KOPT-K1 (cell line): Measurements from ENCODE around the gene HIVEP2.

Experiments used
- H3K27ac ChIP-seq: fragments of 200-600 bp; sonication (generic); 2 replicates; pipeline ENCODE4 v1.5.1; 2016; ENCODE audit warnings: antibody characterized with exemption, mild to moderate bottlenecking, low read depth, low read length; ENCODE audit not compliant: poor library complexity, severe bottlenecking
- H3K36me3 ChIP-seq: fragments of 200-600 bp; sonication (generic); 2 replicates; pipeline ENCODE4 v1.5.1; 2017; ENCODE audit warnings: antibody characterized with exemption, mild to moderate bottlenecking, low read length, moderate library complexity; ENCODE audit not compliant: insufficient read depth
- H3K9me3 ChIP-seq: fragments of 200-600 bp; sonication (generic); 2 replicates; pipeline ENCODE4 v1.5.1; 2017; ENCODE audit warnings: antibody characterized with exemption, low read length, mild to moderate bottlenecking; ENCODE audit not compliant: insufficient read depth, poor library complexity, severe bottlenecking

The HIVEP2 gene

DNA sequence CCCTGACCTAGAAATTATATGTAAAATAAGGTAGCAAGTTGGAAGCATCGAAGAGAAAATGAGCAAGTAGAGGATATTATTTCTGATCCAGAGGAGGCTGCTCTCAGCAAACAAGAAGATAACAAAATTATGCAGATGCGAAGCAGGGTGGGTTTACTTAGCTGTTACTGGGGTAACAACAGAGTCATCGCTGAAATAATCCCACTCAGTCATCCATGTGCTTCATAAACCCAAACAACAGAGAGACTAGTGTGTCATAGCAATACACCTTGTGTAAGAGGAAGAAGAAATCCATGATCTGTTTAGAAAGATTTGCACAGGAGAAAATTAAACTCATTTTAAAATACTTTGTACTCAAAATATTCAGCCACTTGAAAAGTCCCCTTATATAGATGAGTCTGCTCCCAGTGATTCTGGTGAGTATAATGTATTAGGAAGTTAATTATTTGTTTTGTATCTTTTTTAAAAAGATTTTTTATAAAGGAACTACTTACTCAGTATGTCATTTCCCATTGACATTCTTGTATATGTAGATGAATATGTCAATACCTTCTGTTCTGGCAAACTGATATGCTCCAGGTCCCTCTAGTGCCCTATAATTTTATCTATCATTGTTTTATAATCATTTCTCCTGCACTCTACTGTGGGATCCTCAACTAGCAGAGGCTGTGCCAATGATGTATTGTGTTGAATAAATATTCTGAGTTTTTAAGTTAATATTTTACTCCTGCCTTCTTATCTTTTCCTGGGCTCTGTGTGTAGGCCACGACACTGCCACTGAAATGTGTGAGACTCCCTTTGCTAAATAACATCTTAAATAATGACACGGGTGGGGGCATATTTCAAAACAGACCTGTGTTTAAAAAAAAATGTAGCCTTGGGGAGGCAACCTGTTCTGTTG lies 8.6 kb upstream of the HIVEP2 start:
- no peaks in the 10 kb centered on the region for H3K9me3 ChIP-seq
- no peak overlapping the region for H3K27ac ChIP-seq
- no peaks in the 10 kb centered on the region for H3K36me3 ChIP-seq

GRCh38 chr6:142952614-142953013 lies 7.6 kb upstream of the HIVEP2 start:
- H3K27ac ChIP-seq, result no peak overlapping the region
- H3K9me3 ChIP-seq, result no peaks in the 10 kb centered on the region

DNA sequence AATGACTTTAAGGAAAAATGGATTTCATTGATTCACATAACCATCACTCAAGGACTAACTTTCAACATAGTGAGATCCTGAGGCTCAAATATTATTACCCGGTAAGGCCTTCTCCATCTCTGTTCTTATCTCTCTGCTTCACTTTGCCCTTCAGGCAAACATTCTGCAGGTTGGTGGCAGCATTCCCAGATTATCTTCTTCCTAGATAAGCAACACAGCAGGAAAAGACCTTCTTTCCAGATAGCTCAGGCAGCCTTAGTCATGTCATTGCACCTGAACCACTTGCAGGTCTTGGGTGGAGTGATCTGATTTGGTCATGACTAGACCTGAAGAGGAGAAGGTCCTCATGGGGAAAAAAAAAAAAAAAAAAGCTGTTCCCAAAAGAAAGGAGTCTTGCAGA lies 5.3 kb upstream of the HIVEP2 start:
- Histone ChIP-seq H3K36me3 (no peaks in the 10 kb centered on the region), H3K9me3 (no peaks in the 10 kb centered on the region), H3K27ac (no peak overlapping the region)

More at GRCh38 chr6:142952614-142953013, 7.6 kb upstream of the HIVEP2 start:
- no peaks in the 10 kb centered on the region for H3K36me3 ChIP-seq

DNA sequence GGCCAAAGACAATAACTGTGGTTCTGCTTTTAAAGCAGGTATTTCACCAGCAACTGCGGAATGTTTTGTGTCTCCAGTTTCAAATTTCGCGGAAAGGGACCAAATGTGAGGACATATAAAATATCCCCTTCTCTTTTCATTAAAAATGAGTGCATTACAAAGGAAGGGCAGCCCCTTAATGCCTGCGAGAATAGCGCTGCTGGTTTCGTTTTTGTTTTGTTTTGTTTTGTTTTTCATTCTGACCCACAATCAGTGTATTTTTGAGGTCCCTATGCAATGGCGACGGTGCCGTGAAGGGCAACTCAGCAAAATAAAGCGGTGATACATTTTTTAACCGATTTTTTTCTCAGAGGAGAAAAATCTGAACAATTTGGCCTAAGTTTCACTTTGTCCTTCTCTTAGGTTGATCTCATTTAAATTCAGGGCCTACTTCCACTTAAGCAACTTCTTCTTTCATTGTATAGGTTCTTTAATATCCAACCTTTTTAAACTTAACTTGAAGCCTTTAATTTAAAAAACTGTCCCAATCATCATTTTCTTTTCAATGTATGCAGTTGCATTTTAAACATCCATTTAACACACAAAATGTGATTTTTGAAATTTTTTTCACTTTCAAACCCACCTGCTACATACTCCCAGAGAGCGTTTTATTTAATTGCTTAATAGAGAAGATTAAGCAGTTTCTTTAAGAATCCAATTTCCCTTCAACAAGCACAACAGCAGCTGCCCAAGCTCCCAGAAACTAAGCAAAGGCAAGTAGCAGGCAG lies 2.9 kb upstream of the HIVEP2 start:
- H3K36me3 ChIP-seq, result no peaks in the 10 kb centered on the region
- no peaks in the 10 kb centered on the region for H3K9me3 ChIP-seq
- peak overlapping the region; percentile 100 for H3K27ac ChIP-seq

- peak overlapping the region; percentile 100 for H3K27ac ChIP-seq
- no peaks in the 10 kb centered on the region for H3K36me3 ChIP-seq
- H3K9me3 ChIP-seq, result no peaks in the 10 kb centered on the region
Observed at GRCh38 chr6:142946924-142947713, 2.1 kb upstream of the HIVEP2 start.

GRCh38 chr6:142946181-142946923 lies 1.4 kb upstream of the HIVEP2 start:
- H3K9me3 ChIP-seq, result no peaks in the 10 kb centered on the region
- H3K27ac ChIP-seq, result peak overlapping the region; percentile 100
- H3K36me3 ChIP-seq, result no peaks in the 10 kb centered on the region

DNA sequence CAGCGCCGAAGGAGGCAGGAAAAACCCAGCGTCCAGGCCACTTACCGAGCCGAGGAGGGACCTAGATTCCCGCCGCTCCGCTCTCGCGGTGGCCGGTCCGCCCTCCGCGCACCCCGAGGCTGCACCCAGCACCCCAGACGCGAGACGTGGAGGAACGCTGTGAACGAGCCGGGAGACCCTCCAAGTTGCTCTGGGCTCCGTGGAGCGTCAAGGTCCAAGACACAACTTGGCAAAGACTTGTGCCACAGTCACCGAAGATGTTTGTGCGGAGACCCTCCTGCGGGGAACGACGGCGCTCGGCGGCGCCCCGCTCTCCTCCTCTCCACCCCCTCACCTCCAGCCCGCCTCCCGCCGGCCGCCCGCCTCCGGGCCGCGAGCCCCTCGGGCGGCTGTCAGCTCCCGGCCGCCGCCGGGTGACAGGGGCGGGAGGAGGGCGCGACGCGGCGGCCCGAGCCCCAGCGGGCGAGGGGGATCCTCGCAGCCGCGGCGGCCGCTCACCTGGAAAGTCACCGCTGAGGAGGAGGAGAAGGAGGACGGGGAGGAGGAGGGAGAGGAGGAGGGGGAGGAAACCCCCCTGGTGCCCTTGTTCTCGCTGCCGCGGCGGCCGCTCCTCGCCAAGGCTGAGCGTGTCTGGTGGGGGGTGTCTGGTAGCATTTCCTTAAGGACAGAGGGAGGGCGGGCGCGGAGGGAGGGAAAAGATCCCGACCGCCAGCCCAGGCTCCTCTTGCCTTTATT lies 637 bp upstream of the HIVEP2 start:
- Histone ChIP-seq H3K36me3 (no peaks in the 10 kb centered on the region), H3K9me3 (no peaks in the 10 kb centered on the region), H3K27ac (peak overlapping the region; percentile 100)

DNA sequence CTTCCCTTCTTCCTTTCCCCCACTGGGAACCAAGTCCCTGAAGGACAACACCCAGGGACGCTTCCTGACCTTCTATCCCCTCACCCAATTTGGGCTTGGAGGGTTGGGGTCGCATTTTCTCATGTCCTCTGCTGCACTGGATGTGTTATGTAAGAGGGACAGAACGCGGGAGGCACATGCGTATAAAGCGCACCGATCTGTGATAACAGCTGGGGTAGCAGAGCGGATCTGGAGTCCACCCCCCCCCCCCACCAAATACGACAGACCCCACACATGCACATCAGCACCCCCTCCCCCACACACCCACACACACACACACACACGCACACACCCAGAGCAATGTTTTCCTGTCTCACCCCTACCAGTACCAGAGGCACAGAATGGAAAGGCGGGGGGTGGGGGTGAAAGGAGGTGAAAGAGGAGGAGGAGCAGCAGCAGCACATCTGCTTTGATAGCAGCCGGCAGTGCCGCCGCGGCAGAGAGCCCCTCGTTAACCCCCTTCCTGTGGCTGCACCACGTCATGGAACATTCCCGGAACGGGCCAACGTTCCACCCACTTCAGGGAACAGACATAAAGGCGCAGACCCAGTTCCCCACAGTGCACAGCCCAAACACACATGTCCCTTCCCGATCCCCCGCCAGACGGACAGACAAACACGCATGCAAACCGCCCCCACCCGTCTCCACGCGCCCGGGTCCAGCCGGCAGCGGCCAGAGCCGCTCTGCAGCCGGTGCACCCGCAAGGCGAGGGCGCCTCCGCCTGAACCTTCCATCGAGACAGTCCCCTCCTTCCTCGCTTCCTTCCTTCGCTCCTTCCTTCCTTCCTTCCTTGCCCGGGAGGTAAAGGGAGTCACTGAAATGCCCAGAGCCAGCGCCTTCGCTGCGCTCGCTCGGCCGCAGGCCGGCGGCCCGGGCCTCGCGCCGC lies 590 bp downstream of the HIVEP2 start:
- Histone ChIP-seq H3K9me3 (no peaks in the 10 kb centered on the region), H3K27ac (peak overlapping the region; percentile 100), H3K36me3 (no peaks in the 10 kb centered on the region)

DNA sequence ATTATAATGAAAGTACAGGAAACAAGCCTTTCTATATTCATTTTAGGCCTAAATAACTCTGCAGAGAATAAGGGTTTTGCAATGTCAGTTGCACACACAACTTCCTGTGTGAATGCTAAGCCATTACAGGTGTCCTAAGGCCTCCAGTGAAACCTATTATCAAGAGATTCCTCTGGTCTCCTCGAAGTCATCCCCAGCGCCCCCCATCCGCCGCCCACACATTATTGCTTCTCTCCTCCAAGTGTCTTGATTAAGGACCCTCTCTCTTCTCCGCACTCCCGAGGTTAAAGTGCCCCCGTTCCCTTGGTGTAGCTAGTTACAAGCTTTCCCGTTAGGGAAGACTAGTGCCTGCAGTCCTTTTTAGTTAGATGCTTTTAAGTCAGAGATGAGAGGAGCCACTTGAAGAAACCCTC lies 1.3 kb downstream of the HIVEP2 start:
- no peaks in the 10 kb centered on the region for H3K9me3 ChIP-seq
- H3K27ac ChIP-seq, result peak overlapping the region; percentile 100
- no peaks in the 10 kb centered on the region for H3K36me3 ChIP-seq

DNA sequence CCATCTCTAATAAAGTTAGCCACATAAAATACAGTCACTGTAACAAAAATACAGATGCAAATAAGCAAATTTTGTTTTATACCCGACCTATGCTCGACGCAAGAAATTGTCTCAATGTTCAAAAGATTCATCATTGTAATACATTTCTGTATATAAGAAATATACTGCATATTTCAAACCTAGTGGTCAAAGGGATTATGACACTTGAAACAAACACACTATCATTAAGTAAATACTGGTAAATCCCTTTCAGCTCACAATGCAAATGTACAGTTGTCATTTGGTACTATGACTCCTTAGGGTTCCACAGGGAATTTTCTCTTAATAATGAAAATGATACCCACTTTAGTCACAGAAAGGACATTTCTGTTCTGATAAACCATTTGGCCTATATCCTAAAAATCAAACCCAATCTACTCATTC lies 2.2 kb downstream of the HIVEP2 start:
- H3K36me3 ChIP-seq, result no peaks in the 10 kb centered on the region
- peak overlapping the region; percentile 100 for H3K27ac ChIP-seq

GRCh38 chr6:142942238-142942637 lies 2.7 kb downstream of the HIVEP2 start:
- no peaks in the 10 kb centered on the region for H3K36me3 ChIP-seq
- H3K9me3 ChIP-seq, result no peaks in the 10 kb centered on the region
- peak overlapping the region; percentile 100 for H3K27ac ChIP-seq

More for the DNA sequence above, 2.2 kb downstream of the HIVEP2 start:
- no peaks in the 10 kb centered on the region for H3K9me3 ChIP-seq

DNA sequence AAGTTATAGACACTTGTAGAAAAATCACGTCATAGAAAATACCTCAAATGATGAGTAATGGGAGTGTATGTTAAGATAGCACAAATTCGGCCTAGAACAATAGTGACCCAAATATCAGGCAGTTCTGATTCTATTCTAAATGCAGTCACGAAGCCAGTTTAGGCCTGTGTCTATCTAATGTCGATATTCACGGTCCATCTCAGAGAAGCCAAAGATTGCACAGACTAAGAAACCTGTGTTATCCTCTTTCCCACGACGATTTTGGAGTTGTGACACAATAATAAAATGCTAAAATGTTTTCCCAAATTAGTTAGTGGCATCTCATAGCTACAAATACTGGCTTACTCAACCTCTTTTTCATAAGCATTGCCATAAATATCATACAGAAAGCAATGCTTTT lies 4.0 kb downstream of the HIVEP2 start:
- Histone ChIP-seq H3K36me3 (no peaks in the 10 kb centered on the region), H3K27ac (peak overlapping the region; percentile 100)

DNA sequence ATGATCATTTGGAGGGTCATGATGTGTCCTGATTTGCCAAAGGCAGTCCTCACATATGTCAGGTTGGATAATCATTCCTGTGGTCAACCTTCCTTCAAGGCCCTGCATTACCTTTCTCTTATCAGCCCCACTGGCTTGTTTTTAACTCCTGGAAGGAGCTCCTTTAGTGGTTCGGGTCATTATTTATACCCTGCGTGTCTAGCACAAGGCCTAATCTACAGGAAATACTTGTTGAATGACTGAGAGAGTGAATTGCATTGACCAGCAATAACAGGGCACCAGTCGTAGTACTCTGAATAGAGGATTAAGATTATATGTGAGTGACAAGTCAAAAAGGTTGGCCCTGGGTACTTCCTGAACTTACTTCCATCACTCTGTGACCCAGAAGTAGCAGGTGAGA lies 4.5 kb downstream of the HIVEP2 start:
- H3K27ac ChIP-seq, result peak overlapping the region; percentile 100
- H3K36me3 ChIP-seq, result no peaks in the 10 kb centered on the region
- no peaks in the 10 kb centered on the region for H3K9me3 ChIP-seq

More for the DNA sequence above, 4.0 kb downstream of the HIVEP2 start:
- no peaks in the 10 kb centered on the region for H3K9me3 ChIP-seq
